GM12864 (cell line): ENCODE results near the gene ADORA3.

Experiments used
- DNase-seq: peaks from one replicate; pipeline ENCODE4 v3.0.0-alpha.2; 2011; ENCODE audit warnings: low read depth
- H3K4me3 ChIP-seq: 2 replicates; pipeline ENCODE4 v1.5.1; 2011; ENCODE audit warnings: mild to moderate bottlenecking, low read depth, low read length, control low read depth
- CTCF ChIP-seq: IDR thresholded peaks from 2 replicates; pipeline ENCODE4 v1.5.1; 2011; ENCODE audit warnings: low read depth, mild to moderate bottlenecking, moderate library complexity, low read length, control low read depth, inconsistent platforms; ENCODE audit errors: missing control alignments

ADORA3 gene

GRCh38 chr1:111470596-111470995, 32.8 kb downstream of the ADORA3 start:
- no peak for DNase-seq
- no peak for TF ChIP-seq CTCF
- H3K4me3 ChIP-seq: no peak overlapping the region

- DNase-seq: no peak
- no peak for TF ChIP-seq CTCF
Measured at GRCh38 chr1:111469539-111469938, 33.9 kb downstream of the ADORA3 start.

GRCh38 chr1:111468717-111469100, 34.7 kb downstream of the ADORA3 start:
- TF ChIP-seq CTCF: no peak
- DNase-seq: no peak
- no peak overlapping the region for H3K4me3 ChIP-seq

More at GRCh38 chr1:111469539-111469938, 33.9 kb downstream of the ADORA3 start:
- no peak overlapping the region for H3K4me3 ChIP-seq

GRCh38 chr1:111467865-111468716, 35.3 kb downstream of the ADORA3 start:
- no peak overlapping the region for H3K4me3 ChIP-seq
- no peak for DNase-seq
- no peak for TF ChIP-seq CTCF

- DNase-seq: no peak
- TF ChIP-seq CTCF: no peak
- H3K4me3 ChIP-seq: no peak overlapping the region
Measured at GRCh38 chr1:111466480-111466879, 37.0 kb downstream of the ADORA3 start.

GRCh38 chr1:111465754-111466153, 37.7 kb downstream of the ADORA3 start:
- DNase-seq: no peak
- no peak for TF ChIP-seq CTCF
- no peak overlapping the region for H3K4me3 ChIP-seq

GRCh38 chr1:111463029-111463683, 40.3 kb downstream of the ADORA3 start:
- no peak for DNase-seq
- TF ChIP-seq CTCF: no peak
- no peak overlapping the region for H3K4me3 ChIP-seq
